ENCODE data around the gene TRPM3.

The TRPM3 gene

GRCh38 chr9:70994582-70994981 lies 126.8 kb downstream of the TRPM3 start:
- DNase-seq (ENCODE audit: extremely low read depth, low read depth), result no peak
- no peak for TF ChIP-seq CTCF (IDR thresholded peaks at IDR 0.05; ENCODE audit: low read depth, low read length)

DNA sequence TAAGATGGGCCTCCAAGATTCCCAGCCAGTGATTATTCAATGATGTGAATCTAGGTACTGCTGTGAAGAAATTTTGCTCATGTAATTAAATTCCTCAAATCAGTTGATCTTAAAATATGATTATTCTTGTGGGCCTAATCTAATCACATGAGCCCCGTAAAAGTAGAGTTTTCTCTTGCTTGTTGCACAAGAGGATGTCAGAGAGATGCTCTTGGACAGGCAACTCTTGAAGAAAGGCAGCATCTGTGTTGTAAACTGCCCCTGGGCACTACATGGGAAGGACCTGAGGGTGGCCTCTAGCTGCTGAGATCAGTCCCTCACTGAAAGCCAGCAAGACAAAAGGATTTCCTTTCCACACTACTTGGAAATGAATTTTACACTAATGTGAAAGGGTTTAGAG lies 132.9 kb downstream of the TRPM3 start:
- no peak for TF ChIP-seq CTCF (IDR thresholded peaks at IDR 0.05; ENCODE audit: low read depth, low read length)
- DNase-seq (ENCODE audit: extremely low read depth, low read depth), result peak; percentile 10

- DNase-seq (ENCODE audit: extremely low read depth, low read depth), result peak; percentile 61
- no peak for TF ChIP-seq CTCF (IDR thresholded peaks at IDR 0.05; ENCODE audit: low read depth, low read length)
Observed at GRCh38 chr9:70987986-70988385, 133.4 kb downstream of the TRPM3 start.

GRCh38 chr9:70986984-70987383 lies 134.4 kb downstream of the TRPM3 start:
- no peak for DNase-seq (ENCODE audit: extremely low read depth, low read depth)
- no peak for TF ChIP-seq CTCF (IDR thresholded peaks at IDR 0.05; ENCODE audit: low read depth, low read length)

DNA sequence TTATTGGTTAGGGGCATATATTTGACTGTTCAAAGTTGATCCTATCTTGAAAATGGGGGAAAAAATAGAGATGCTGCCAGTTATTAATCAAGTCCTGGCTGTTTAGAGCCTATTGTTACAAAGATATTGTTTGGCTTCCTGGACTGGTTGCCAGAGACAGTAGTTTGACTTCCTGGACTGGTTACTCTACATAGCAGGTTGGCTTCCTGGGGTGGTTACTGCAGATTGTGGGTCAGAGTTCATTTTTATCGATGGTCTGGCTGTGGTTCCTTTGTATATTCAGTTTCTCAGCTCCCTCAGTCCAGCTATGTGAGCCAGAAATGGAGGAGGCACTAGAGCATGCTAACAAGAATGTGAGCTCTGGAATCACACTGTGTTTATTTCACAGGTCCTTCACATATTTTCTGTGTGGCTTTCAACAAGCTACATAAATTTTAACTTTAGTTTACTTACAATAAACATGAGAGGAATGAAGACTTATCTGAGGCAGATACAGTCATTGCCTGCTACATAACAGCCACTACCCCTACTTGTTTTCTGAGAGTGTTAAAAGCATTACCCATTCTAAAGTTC lies 137.6 kb downstream of the TRPM3 start:
- no peak for TF ChIP-seq CTCF (IDR thresholded peaks at IDR 0.05; ENCODE audit: low read depth, low read length)
- DNase-seq (ENCODE audit: extremely low read depth, low read depth), result no peak

- no peak for DNase-seq (ENCODE audit: extremely low read depth, low read depth)
- no peak for TF ChIP-seq CTCF (IDR thresholded peaks at IDR 0.05; ENCODE audit: low read depth, low read length)
Observed at GRCh38 chr9:70981312-70981711, 140.1 kb downstream of the TRPM3 start.

DNA sequence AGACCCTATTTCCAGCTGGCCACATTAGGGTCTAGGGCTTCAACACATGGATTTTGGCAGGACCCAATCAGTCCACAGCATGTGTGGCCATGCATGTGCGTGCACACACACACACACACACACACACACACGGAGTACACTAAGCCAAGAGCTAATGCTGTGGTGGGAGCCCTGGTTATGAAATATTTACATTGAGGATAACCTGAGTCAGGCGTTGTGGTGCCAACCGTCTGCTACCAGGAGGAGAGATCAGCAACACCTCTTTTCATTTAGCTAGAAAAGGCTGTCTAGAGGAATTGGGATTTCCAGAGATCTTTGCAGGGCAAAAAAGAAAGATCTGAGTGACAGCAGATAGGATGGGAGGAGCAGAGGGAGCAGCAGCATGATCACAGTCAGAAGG lies 141.5 kb downstream of the TRPM3 start:
- DNase-seq (ENCODE audit: extremely low read depth, low read depth), result no peak
- TF ChIP-seq CTCF (IDR thresholded peaks at IDR 0.05; ENCODE audit: low read depth, low read length), result no peak
